ENCODE data around the gene TPD52L2.

TPD52L2 gene

GRCh38 chr20:63846888-63847236 lies 18.2 kb upstream of the TPD52L2 start:
- no peak overlapping the region for H3K4me3 ChIP-seq (ENCODE audit: low read depth, low read length, poor library complexity, severe bottlenecking)
- no peaks in the 10 kb centered on the region for H3K36me3 ChIP-seq (ENCODE audit: insufficient read depth, low read length)
- no peaks in the 10 kb centered on the region for H3K4me1 ChIP-seq (ENCODE audit: insufficient read depth, low read length, severe bottlenecking)
- no peaks in the 10 kb centered on the region for H3K79me2 ChIP-seq (ENCODE audit: insufficient read depth, low read length)
- H3K27me3 ChIP-seq (ENCODE audit: insufficient read depth, low read length) = peaks cover 6% of the 10 kb centered on the region; the same call in 1 of the 2 replicates
- no peak overlapping the region for H2AFZ ChIP-seq (ENCODE audit: low read length)
- no peaks in the 10 kb centered on the region for H3K9me3 ChIP-seq (ENCODE audit: low read length)
- no peak for TF ChIP-seq EZH2 (IDR thresholded peaks at IDR 0.05; ENCODE audit: borderline replicate concordance, low read length)
- no peak for TF ChIP-seq CTCF (IDR thresholded peaks at IDR 0.05; ENCODE audit: low read length)
- H3K9ac ChIP-seq (ENCODE audit: low read length) = no peak overlapping the region
- no peak overlapping the region for H3K27ac ChIP-seq (ENCODE audit: low read depth, low read length, poor library complexity, severe bottlenecking)
- H4K20me1 ChIP-seq (ENCODE audit: insufficient read depth, low read length) = no peaks in the 10 kb centered on the region
- H3K9me2 ChIP-seq (ENCODE audit: low read depth, low read length) = no peaks in the 10 kb centered on the region
- H3F3A ChIP-seq (ENCODE audit: insufficient read depth, low read length) = no peaks in the 10 kb centered on the region
- H3K4me2 ChIP-seq (ENCODE audit: low read length) = no peak overlapping the region

- no peak overlapping the region for H3K4me3 ChIP-seq (ENCODE audit: low read depth, low read length, poor library complexity, severe bottlenecking)
- no peak overlapping the region for H3K9ac ChIP-seq (ENCODE audit: low read length)
- no peaks in the 10 kb centered on the region for H3K4me1 ChIP-seq (ENCODE audit: insufficient read depth, low read length, severe bottlenecking)
- no peaks in the 10 kb centered on the region for H3K36me3 ChIP-seq (ENCODE audit: insufficient read depth, low read length)
- no peaks in the 10 kb centered on the region for H4K20me1 ChIP-seq (ENCODE audit: insufficient read depth, low read length)
- H3K9me3 ChIP-seq (ENCODE audit: low read length) = no peaks in the 10 kb centered on the region
- H3K27me3 ChIP-seq (ENCODE audit: insufficient read depth, low read length) = peaks cover 6% of the 10 kb centered on the region; the same call in 1 of the 2 replicates
- no peak overlapping the region for H3K27ac ChIP-seq (ENCODE audit: low read depth, low read length, poor library complexity, severe bottlenecking)
- no peaks in the 10 kb centered on the region for H3K9me2 ChIP-seq (ENCODE audit: low read depth, low read length)
- no peak overlapping the region for H2AFZ ChIP-seq (ENCODE audit: low read length)
- TF ChIP-seq EZH2 (IDR thresholded peaks at IDR 0.05; ENCODE audit: borderline replicate concordance, low read length) (no peak), CTCF (IDR thresholded peaks at IDR 0.05; ENCODE audit: low read length) (no peak)
- no peaks in the 10 kb centered on the region for H3K79me2 ChIP-seq (ENCODE audit: insufficient read depth, low read length)
- no peaks in the 10 kb centered on the region for H3F3A ChIP-seq (ENCODE audit: insufficient read depth, low read length)
- no peak overlapping the region for H3K4me2 ChIP-seq (ENCODE audit: low read length)
Measured at GRCh38 chr20:63847237-63848002, 17.6 kb upstream of the TPD52L2 start.

GRCh38 chr20:63848003-63848911 lies 16.8 kb upstream of the TPD52L2 start:
- Histone ChIP-seq H3K36me3 (ENCODE audit: insufficient read depth, low read length) (no peaks in the 10 kb centered on the region), H3K9ac (ENCODE audit: low read length) (no peak overlapping the region), H3K4me1 (ENCODE audit: insufficient read depth, low read length, severe bottlenecking) (no peaks in the 10 kb centered on the region), H2AFZ (ENCODE audit: low read length) (no peak overlapping the region), H3K27me3 (ENCODE audit: insufficient read depth, low read length) (peaks cover 6% of the 10 kb centered on the region; the same call in 1 of the 2 replicates), H4K20me1 (ENCODE audit: insufficient read depth, low read length) (no peaks in the 10 kb centered on the region), H3K9me3 (ENCODE audit: low read length) (no peaks in the 10 kb centered on the region), H3K4me3 (ENCODE audit: low read depth, low read length, poor library complexity, severe bottlenecking) (no peak overlapping the region), H3F3A (ENCODE audit: insufficient read depth, low read length) (no peaks in the 10 kb centered on the region), H3K4me2 (ENCODE audit: low read length) (no peak overlapping the region), H3K79me2 (ENCODE audit: insufficient read depth, low read length) (no peaks in the 10 kb centered on the region), H3K27ac (ENCODE audit: low read depth, low read length, poor library complexity, severe bottlenecking) (no peak overlapping the region), H3K9me2 (ENCODE audit: low read depth, low read length) (no peaks in the 10 kb centered on the region)
- TF ChIP-seq EZH2 (IDR thresholded peaks at IDR 0.05; ENCODE audit: borderline replicate concordance, low read length) (no peak), CTCF (IDR thresholded peaks at IDR 0.05; ENCODE audit: low read length) (no peak)

Measured in OCI-LY1 (cell line).